ENCODE results near the gene AMOTL2. TPM values are rescaled to one million over a fixed set of nuclear protein-coding genes. Genes with fewer than 3 reads are reported as not detected.
A peak's percentile ranks its signal among the peaks of the same experiment; 100 is the strongest.

AMOTL2 gene
- total RNA-seq, 1 experiment from 2014 or later, result 146 TPM

- no peaks in the 10 kb centered on the region for H3K27me3 ChIP-seq (ENCODE audit: control insufficient read depth, insufficient read depth, low read length)
- ATAC-seq, result peak; percentile 60
- POLR2A ChIA-PET, result interaction anchor here (0.6 kb wide), 2 partner anchors 55 to 548 kb away, joined by 3 read pairs; no protein-coding TSS in a partner anchor
- no peak for DNase-seq (ENCODE audit: low read depth, low spot score)
- in situ Hi-C loops (cut with HindIII; ENCODE audit: low pct_unique_long_range_greater_than_20kb, low sequenced_read_pairs) (no loop called here), intact Hi-C loops (cut with micrococcal nuclease; ENCODE audit: unreplicated experiment) (loop anchor here (2.0 kb wide), 1 partner anchor 43 kb away; no protein-coding TSS in a partner anchor)
- TF ChIP-seq, protein P1, sequence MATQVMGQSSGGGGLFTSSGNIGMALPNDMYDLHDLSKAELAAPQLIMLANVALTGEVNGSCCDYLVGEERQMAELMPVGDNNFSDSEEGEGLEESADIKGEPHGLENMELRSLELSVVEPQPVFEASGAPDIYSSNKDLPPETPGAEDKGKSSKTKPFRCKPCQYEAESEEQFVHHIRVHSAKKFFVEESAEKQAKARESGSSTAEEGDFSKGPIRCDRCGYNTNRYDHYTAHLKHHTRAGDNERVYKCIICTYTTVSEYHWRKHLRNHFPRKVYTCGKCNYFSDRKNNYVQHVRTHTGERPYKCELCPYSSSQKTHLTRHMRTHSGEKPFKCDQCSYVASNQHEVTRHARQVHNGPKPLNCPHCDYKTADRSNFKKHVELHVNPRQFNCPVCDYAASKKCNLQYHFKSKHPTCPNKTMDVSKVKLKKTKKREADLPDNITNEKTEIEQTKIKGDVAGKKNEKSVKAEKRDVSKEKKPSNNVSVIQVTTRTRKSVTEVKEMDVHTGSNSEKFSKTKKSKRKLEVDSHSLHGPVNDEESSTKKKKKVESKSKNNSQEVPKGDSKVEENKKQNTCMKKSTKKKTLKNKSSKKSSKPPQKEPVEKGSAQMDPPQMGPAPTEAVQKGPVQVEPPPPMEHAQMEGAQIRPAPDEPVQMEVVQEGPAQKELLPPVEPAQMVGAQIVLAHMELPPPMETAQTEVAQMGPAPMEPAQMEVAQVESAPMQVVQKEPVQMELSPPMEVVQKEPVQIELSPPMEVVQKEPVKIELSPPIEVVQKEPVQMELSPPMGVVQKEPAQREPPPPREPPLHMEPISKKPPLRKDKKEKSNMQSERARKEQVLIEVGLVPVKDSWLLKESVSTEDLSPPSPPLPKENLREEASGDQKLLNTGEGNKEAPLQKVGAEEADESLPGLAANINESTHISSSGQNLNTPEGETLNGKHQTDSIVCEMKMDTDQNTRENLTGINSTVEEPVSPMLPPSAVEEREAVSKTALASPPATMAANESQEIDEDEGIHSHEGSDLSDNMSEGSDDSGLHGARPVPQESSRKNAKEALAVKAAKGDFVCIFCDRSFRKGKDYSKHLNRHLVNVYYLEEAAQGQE (IDR thresholded peaks at IDR 0.05; ENCODE audit: insufficient read depth in 1 of 2, low read depth in 2 of 2, low read length in 1 of 2), result no peak
- TF ChIP-seq POLR2AphosphoS5 (IDR thresholded peaks at IDR 0.05; ENCODE audit: low read depth, low read length), result 0 out of 2 replicates have a peak, but pooled peaks have one; percentile 33
- no peaks in the 10 kb centered on the region for H3K9me3 ChIP-seq (ENCODE audit: control insufficient read depth, insufficient read depth, low read depth, low read length)
- no peaks in the 10 kb centered on the region for H3K36me3 ChIP-seq (ENCODE audit: control insufficient read depth, insufficient read depth, low read length)
- BruUV-seq (replicated peaks), result no TSS peak
- H3K4me1 ChIP-seq (ENCODE audit: control insufficient read depth, insufficient read depth, low read length), result peaks cover 68% of the 10 kb centered on the region
- H3K4me3 ChIP-seq (ENCODE audit: low read depth in 2 of 2, low read length in 2 of 2), result no peak overlapping the region
- H3K27ac ChIP-seq (ENCODE audit: low read length), result peak overlapping the region; percentile 83
- CTCF ChIA-PET, result interaction anchor here (1.0 kb wide), 1 partner anchor 50 kb away, joined by 3 read pairs; no protein-coding TSS in a partner anchor
These were observed 58.8 kb downstream of the AMOTL2 start for GRCh38 chr3:134315286-134316106.

- Histone ChIP-seq H3K4me1 (ENCODE audit: control insufficient read depth, insufficient read depth, low read length) (peaks cover 68% of the 10 kb centered on the region), H3K27me3 (ENCODE audit: control insufficient read depth, insufficient read depth, low read length) (no peaks in the 10 kb centered on the region), H3K9me3 (ENCODE audit: control insufficient read depth, insufficient read depth, low read depth, low read length) (no peaks in the 10 kb centered on the region), H3K4me3 (ENCODE audit: low read depth in 2 of 2, low read length in 2 of 2) (no peak overlapping the region), H3K36me3 (ENCODE audit: control insufficient read depth, insufficient read depth, low read length) (no peaks in the 10 kb centered on the region), H3K27ac (ENCODE audit: low read length) (peak overlapping the region; percentile 83)
- ChIA-PET POLR2A (interaction anchor here (0.6 kb wide), 1 partner anchor 56 kb away, joined by 3 read pairs; no protein-coding TSS in a partner anchor), CTCF (interaction anchor here (1.0 kb wide), 1 partner anchor 50 kb away, joined by 3 read pairs; no protein-coding TSS in a partner anchor)
- TF ChIP-seq, protein P2, sequence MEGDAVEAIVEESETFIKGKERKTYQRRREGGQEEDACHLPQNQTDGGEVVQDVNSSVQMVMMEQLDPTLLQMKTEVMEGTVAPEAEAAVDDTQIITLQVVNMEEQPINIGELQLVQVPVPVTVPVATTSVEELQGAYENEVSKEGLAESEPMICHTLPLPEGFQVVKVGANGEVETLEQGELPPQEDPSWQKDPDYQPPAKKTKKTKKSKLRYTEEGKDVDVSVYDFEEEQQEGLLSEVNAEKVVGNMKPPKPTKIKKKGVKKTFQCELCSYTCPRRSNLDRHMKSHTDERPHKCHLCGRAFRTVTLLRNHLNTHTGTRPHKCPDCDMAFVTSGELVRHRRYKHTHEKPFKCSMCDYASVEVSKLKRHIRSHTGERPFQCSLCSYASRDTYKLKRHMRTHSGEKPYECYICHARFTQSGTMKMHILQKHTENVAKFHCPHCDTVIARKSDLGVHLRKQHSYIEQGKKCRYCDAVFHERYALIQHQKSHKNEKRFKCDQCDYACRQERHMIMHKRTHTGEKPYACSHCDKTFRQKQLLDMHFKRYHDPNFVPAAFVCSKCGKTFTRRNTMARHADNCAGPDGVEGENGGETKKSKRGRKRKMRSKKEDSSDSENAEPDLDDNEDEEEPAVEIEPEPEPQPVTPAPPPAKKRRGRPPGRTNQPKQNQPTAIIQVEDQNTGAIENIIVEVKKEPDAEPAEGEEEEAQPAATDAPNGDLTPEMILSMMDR (IDR thresholded peaks at IDR 0.05), result no peak
- TF ChIP-seq, protein P1 (IDR thresholded peaks at IDR 0.05; ENCODE audit: insufficient read depth in 1 of 2, low read depth in 2 of 2, low read length in 1 of 2), result peak; percentile 61; a peak in 2 of 4 replicates
- ATAC-seq (peak; percentile 5; the same call in 1 of the 2 replicates), DNase-seq (ENCODE audit: low read depth, low spot score) (no peak)
- in situ Hi-C loops (cut with HindIII; ENCODE audit: low pct_unique_long_range_greater_than_20kb, low sequenced_read_pairs) (no loop called here), intact Hi-C loops (cut with micrococcal nuclease; ENCODE audit: unreplicated experiment) (loop anchor here (2.0 kb wide), 1 partner anchor 44 kb away; no protein-coding TSS in a partner anchor)
- no TSS peak for BruUV-seq (replicated peaks)
These were observed 59.5 kb downstream of the AMOTL2 start for GRCh38 chr3:134314588-134315285.

Measured in Panc1 (cell line).